Ovary (tissue), 9 donors: ENCODE measurements around the gene KDM4C. TPM values are rescaled to one million over a fixed set of nuclear protein-coding genes. Genes with fewer than 3 reads are reported as not detected.

Experiments
- DNase-seq, 5 donors: peaks; one replicate each; pipeline ENCODE4 v3.0.0-alpha.2; 2019 to 2020
- H3K27ac ChIP-seq, 2 donors: fragments of 200-600 bp; one replicate each; pipeline versions ENCODE4 v1.5.1 to v1.8.0; 2019 to 2022
- H3K27me3 ChIP-seq: fragments of 200-600 bp; one replicate; pipeline ENCODE4 v1.8.0; 2022
- H3K36me3 ChIP-seq: fragments of 200-600 bp; sonication (generic); one replicate; pipeline ENCODE4 v1.5.1; 2019
- H3K4me1 ChIP-seq: one replicate; pipeline ENCODE4 v1.8.1; 2013; ENCODE audit warnings: mild to moderate bottlenecking, moderate library complexity; ENCODE audit not compliant: insufficient read depth
- H3K4me3 ChIP-seq: fragments of 200-600 bp; sonication (generic); one replicate; pipeline ENCODE4 v1.5.1; 2017
- H3K9me3 ChIP-seq, 2 donors: fragments of 200-600 bp in 1 of 2; sonication (generic) in 1 of 2; one replicate each; pipeline versions ENCODE4 v1.5.1 to v1.8.1; 2013 to 2019; ENCODE audit warnings: mild to moderate bottlenecking in 1 of 2, moderate library complexity in 1 of 2
- EP300 ChIP-seq: sonication (generic); formaldehyde crosslinking; IDR thresholded peaks from one replicate; pipeline ENCODE4 v1.6.1; 2017; ENCODE audit warnings: antibody characterized with exemption
- POLR2A ChIP-seq: fragments of 450-650 bp; IDR thresholded peaks from one replicate; pipeline ENCODE4 v1.6.1; 2017; ENCODE audit warnings: antibody characterized with exemption, mild to moderate bottlenecking, moderate library complexity
- WGBS, 3 donors: extraction: QIAGEN DNeasy Blood & Tissue Kit in 1 of 3; methylation state at CpG; one replicate each; pipeline versions ENCODE4 v1.1.5 to v1.1.7; 2013 to 2017; 5-methylcytosine and 5-hydroxymethylcytosine counted together
- intact Hi-C, 4 donors: fragments of 100-400 bp; cut with DNase I; formaldehyde crosslinking; loops; one replicate each; pipeline versions ENCODE4 v1.11.0 to v1.15.1; 2022 to 2023
- polyA plus RNA-seq, 2 donors: library from polyadenylated mRNA; stranded (reverse); fragments of 200-250 nt in 1 of 2; fragments of 350-450 nt in 1 of 2; fragmentation: Illumina TruSeq in 1 of 2; extraction: RNeasy Lipid Tissue Mini Kit (QIAGEN cat#74804) in 1 of 2; gene quantifications; one replicate each; pipeline ENCODE4 v1.2.3, GENCODE V29; 2013 to 2014
- total RNA-seq, 7 donors: library from RNA; depleted of rRNA in 2 of 7; stranded (reverse); fragments of >200 nt in 2 of 7; fragmentation: NEBNext Ultra II Directional in 3 of 7; extraction: Animal tissue kit (Norgen Biotek cat#: 25700) in 3 of 7; gene quantifications; one replicate each; pipeline versions ENCODE4 v1.1.0 to v1.2.4, GENCODE V29; 2016 to 2023
- TF ChIP-seq, protein P1 (sequence below), 3 donors: fragments of 450-650 bp in 2 of 3; fragments of 200-600 bp in 1 of 3; IDR thresholded peaks; one replicate each; pipeline versions ENCODE4 v1.5.1 to v1.8.0; 2016 to 2022; ENCODE audit warnings: antibody characterized with exemption in 3 of 3, mild to moderate bottlenecking in 1 of 3
- donor health status: DM: no; HTN: no; CAD: no; lungs with moderate emphysema.
- donor health status: DM: no; HTN: no; CAD: no.
- donor health status: Bipolar disorder and iron deficiency.
- donor health status: DM: yes; HTN: yes; CAD: no.
- donor health status: DM: no; HTN: no; CAD: no.
- donor health status: DM: yes; HTN: yes; CAD: no.

KDM4C gene
- total and polyA plus RNA-seq, 9 donors = 9.5 to 35.6 (median 26.7) TPM

DNA sequence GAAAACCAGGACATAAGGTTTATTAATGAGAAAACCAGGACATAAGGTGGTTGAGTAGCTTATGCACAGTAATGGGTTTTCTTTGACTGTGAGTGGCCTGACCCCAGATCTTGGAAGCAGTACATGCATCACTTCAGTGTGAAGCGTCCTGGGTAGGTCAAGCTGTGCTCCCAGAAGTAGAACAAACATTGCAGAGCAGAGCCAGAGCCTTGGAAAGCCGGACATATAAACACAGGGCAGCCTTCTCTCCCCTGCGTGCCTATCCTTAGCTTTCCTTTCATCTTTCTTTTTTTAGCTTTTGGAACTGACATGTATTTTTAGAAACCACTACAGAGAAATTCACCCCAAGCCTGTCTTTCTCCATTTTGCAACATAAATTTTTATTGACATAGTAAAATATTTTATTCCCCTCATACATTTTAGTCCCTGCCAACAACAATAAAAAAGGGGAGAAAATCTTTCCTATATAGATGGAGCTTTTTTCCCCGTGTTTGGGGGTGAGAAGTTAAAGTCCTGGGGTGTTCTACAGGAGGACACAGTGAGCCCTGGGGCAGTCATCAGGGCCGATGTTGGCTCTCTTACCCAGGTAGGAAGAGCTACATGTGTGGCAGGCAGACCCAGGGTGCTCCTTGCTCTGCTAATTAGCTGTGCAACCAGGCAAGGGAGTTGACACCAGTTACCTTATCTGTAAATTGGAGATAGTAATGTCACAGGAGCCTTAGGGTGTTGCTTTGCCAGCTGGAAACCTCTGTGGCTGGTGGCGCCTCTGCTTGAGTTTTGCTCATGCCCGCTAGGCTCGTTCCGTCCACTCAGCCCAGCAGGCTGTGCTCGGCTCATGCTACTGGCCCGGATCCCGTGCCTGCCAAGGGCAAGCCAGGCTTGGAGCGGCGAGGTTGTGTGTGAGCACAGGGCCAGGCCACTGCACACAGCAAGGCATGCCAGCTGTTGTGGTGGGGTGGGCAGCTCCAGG lies 389.6 kb downstream of the KDM4C start:
- TF ChIP-seq, protein P1, sequence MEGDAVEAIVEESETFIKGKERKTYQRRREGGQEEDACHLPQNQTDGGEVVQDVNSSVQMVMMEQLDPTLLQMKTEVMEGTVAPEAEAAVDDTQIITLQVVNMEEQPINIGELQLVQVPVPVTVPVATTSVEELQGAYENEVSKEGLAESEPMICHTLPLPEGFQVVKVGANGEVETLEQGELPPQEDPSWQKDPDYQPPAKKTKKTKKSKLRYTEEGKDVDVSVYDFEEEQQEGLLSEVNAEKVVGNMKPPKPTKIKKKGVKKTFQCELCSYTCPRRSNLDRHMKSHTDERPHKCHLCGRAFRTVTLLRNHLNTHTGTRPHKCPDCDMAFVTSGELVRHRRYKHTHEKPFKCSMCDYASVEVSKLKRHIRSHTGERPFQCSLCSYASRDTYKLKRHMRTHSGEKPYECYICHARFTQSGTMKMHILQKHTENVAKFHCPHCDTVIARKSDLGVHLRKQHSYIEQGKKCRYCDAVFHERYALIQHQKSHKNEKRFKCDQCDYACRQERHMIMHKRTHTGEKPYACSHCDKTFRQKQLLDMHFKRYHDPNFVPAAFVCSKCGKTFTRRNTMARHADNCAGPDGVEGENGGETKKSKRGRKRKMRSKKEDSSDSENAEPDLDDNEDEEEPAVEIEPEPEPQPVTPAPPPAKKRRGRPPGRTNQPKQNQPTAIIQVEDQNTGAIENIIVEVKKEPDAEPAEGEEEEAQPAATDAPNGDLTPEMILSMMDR (IDR thresholded peaks at IDR 0.05) = no peak
- no peak for TF ChIP-seq POLR2A
- TF ChIP-seq EP300 = no peak
- Histone ChIP-seq H3K9me3 (no peaks in the 10 kb centered on the region), H3K4me3 (no peak overlapping the region), H3K4me1 (peaks cover 8% of the 10 kb centered on the region), H3K36me3 (no peaks in the 10 kb centered on the region), H3K27ac (peak overlapping the region in 1 of 2 donors; percentile 16), H3K27me3 (no peaks in the 10 kb centered on the region)
- peak in 4 of 5 donors; percentile 26 to 53 (median 42) for DNase-seq
- 45 to 56% (median 49%) methylated on average over 14 of the region's 14 CpGs for WGBS, 3 donors
- intact Hi-C loops = no loop called here

DNA sequence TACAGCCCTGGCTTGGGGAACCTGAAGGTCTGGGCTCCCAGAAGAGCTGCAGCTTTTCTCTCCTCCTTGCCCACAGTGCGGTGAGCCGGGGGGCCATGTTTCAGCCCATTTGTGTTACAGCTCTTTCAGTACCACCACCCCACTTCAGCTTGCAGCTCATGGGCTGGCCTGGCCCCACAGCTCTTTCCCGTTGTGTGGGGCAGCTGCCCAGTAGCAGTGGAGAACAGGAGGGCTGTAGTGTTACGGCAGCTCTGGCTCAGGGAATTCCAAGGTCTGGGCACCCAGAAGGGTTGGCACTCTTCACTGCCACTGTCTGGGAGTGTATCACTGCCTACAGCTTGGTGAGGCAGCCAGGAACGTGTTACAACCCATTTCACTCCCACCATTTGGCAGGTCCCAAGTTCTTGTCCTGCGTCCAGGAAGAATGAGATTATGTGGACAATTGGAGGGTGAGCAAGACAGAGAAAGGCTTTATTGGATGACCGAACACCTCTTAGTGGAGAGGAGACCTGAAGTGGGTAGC lies 390.5 kb downstream of the KDM4C start:
- intact Hi-C loops = no loop called here
- no peak for TF ChIP-seq POLR2A
- TF ChIP-seq, protein P1 (IDR thresholded peaks at IDR 0.05) = no peak
- TF ChIP-seq EP300 = no peak
- 88 to 98% (median 98%) methylated on average over 7 of the region's 7 CpGs for WGBS, 3 donors
- H3K4me3 ChIP-seq = no peak overlapping the region
- no peaks in the 10 kb centered on the region for H3K36me3 ChIP-seq
- H3K9me3 ChIP-seq = no peaks in the 10 kb centered on the region
- no peaks in the 10 kb centered on the region for H3K27me3 ChIP-seq
- DNase-seq = no peak
- peaks cover 8% of the 10 kb centered on the region for H3K4me1 ChIP-seq
- H3K27ac ChIP-seq = no peak overlapping the region

DNA sequence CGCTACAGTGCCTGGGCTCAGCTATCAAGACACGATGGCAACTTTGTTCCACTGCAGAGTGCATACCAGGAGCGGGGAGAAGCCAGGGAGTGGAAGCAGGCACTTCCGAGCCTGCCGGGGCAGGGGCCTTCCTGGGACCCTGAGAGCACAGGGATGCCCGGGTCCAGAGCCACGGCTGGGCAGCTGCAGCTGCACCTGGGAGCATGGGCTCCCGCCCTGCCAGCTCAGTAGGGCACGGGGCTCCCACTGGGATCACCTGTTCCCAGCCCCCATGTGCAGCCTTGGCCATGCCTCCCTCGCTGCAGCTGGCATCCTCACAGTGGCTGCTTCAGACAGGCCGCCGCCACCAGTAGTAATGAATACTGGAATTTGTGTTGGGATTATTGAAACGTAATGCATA lies 391.5 kb downstream of the KDM4C start:
- H3K9me3 ChIP-seq = no peaks in the 10 kb centered on the region
- 94 to 96% (median 95%) methylated on average over 13 of the region's 13 CpGs for WGBS, 3 donors
- no peak for DNase-seq
- no peak for TF ChIP-seq EP300
- TF ChIP-seq, protein P1 (IDR thresholded peaks at IDR 0.05) = no peak
- TF ChIP-seq POLR2A = no peak
- H3K27ac ChIP-seq = no peak overlapping the region
- H3K27me3 ChIP-seq = no peaks in the 10 kb centered on the region
- H3K4me3 ChIP-seq = no peak overlapping the region
- no peaks in the 10 kb centered on the region for H3K36me3 ChIP-seq
- peaks cover 8% of the 10 kb centered on the region for H3K4me1 ChIP-seq
- intact Hi-C loops = no loop called here

DNA sequence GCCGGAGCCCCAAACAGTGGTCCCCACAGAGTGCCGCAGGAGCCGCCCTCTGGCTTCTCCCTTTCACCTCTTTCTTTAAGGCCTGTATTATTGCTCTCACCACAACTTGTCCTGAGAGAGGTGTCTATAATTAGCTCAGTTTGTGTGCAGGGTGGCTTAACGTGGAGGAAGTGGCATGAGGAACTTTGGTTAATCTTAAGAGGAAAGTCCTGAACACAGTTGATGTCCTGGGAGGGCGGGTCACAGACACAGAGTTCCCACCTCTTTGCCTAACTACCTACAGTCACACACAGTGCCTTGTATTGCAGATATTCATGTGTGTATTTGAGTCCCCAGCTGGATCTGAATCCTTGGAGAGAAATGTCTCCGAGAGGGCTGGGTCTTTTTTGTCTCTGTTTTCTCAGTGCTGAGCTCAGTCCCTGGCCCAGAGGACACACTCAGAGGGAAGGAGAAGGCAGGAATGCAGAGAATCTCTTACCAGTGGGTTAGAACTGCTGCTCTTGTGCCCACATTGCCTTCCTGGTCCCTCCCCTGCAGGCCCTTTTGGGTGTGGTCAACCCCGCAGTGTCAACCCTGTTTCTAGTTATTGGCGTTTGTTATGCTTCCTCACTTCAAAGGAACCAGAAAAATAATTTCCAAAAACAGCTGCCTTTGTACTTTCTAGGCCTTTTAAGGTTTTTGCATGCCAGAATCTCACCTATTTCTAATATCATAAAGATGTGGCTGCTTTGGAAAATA lies 392.5 kb downstream of the KDM4C start:
- 81 to 84% (median 83%) methylated on average over 8 of the region's 8 CpGs for WGBS, 3 donors
- TF ChIP-seq EP300 (no peak), POLR2A (no peak)
- TF ChIP-seq, protein P1 (IDR thresholded peaks at IDR 0.05) = no peak
- Histone ChIP-seq H3K27me3 (no peaks in the 10 kb centered on the region), H3K4me1 (peaks cover 8% of the 10 kb centered on the region), H3K4me3 (no peak overlapping the region), H3K9me3 (no peaks in the 10 kb centered on the region), H3K27ac (no peak overlapping the region), H3K36me3 (no peaks in the 10 kb centered on the region)
- no peak for DNase-seq
- intact Hi-C loops = no loop called here
